Endothelial cell (in vitro differentiated cells): Measurements from ENCODE around the gene FGF14. TPM values are rescaled to one million over a fixed set of nuclear protein-coding genes. Genes with fewer than 3 reads are reported as not detected.

Source experiments
- DNase-seq: peaks from one replicate; pipeline ENCODE4 v3.0.0; 2021; ENCODE audit warnings: low spot score
- H3K27ac Mint-ChIP-seq: one replicate; pipeline ENCODE4 v1.8.0; 2021; ENCODE audit warnings: mixed read lengths, inconsistent platforms; ENCODE audit not compliant: unreplicated experiment
- H3K27me3 Mint-ChIP-seq: one replicate; pipeline ENCODE4 v1.8.0; 2021; ENCODE audit warnings: mild to moderate bottlenecking, moderate library complexity, mixed read lengths, inconsistent platforms; ENCODE audit not compliant: unreplicated experiment
- H3K36me3 Mint-ChIP-seq: one replicate; pipeline ENCODE4 v1.8.0; 2021; ENCODE audit warnings: mild to moderate bottlenecking, low read depth, mixed read lengths, inconsistent platforms; ENCODE audit not compliant: unreplicated experiment
- H3K4me1 Mint-ChIP-seq: one replicate; pipeline ENCODE4 v1.8.0; 2021; ENCODE audit warnings: mild to moderate bottlenecking, mixed read lengths, inconsistent platforms; ENCODE audit not compliant: unreplicated experiment
- H3K4me3 Mint-ChIP-seq: one replicate; pipeline ENCODE4 v1.8.0; 2021; ENCODE audit warnings: mild to moderate bottlenecking, mixed read lengths, inconsistent platforms; ENCODE audit not compliant: unreplicated experiment
- H3K9me3 Mint-ChIP-seq: one replicate; pipeline ENCODE4 v1.8.0; 2021; ENCODE audit warnings: mixed read lengths, inconsistent platforms; ENCODE audit not compliant: unreplicated experiment
- total RNA-seq: library from RNA; stranded (reverse); fragmentation: NEBNext Ultra II Directional; extraction: Animal tissue kit (Norgen Biotek cat#: 25700); gene quantifications from one replicate; pipeline ENCODE4 v1.2.1, GENCODE V29; 2021; ENCODE audit not compliant: unreplicated experiment
- TF ChIP-seq, protein P1 (sequence below): fragments of 200-600 bp; sonication (generic); IDR thresholded peaks from one replicate; pipeline ENCODE4 v1.5.0; 2021; ENCODE audit warnings: antibody characterized with exemption; ENCODE audit not compliant: unreplicated experiment

Gene FGF14
- total RNA-seq, 1 donor from 2014 or later = 0.13 TPM

DNA sequence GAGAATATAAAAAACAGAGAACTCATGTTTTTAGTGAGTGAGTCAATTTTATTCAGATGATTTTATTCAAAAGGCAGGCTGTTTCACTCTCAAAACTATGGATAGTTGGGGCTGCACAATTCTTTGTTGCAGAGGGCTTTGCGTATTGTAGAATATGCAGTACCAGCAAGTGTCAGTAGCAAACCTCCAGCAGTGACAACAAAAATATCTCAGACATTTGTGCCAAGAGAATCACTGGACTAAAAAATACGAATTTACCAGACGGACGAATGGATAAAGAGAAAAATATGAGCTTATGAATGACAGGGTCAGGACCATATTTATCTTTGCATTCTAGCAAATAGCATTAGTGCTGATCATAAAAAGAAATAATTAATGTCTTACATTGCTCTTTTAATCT, 359.1 kb downstream of the FGF14 start:
- no peak overlapping the region for H3K27ac Mint-ChIP-seq
- no peaks in the 10 kb centered on the region for H3K36me3 Mint-ChIP-seq
- no peak for DNase-seq
- peaks cover 3% of the 10 kb centered on the region for H3K4me1 Mint-ChIP-seq
- TF ChIP-seq, protein P1, sequence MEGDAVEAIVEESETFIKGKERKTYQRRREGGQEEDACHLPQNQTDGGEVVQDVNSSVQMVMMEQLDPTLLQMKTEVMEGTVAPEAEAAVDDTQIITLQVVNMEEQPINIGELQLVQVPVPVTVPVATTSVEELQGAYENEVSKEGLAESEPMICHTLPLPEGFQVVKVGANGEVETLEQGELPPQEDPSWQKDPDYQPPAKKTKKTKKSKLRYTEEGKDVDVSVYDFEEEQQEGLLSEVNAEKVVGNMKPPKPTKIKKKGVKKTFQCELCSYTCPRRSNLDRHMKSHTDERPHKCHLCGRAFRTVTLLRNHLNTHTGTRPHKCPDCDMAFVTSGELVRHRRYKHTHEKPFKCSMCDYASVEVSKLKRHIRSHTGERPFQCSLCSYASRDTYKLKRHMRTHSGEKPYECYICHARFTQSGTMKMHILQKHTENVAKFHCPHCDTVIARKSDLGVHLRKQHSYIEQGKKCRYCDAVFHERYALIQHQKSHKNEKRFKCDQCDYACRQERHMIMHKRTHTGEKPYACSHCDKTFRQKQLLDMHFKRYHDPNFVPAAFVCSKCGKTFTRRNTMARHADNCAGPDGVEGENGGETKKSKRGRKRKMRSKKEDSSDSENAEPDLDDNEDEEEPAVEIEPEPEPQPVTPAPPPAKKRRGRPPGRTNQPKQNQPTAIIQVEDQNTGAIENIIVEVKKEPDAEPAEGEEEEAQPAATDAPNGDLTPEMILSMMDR = no peak
- no peaks in the 10 kb centered on the region for H3K27me3 Mint-ChIP-seq
- no peak overlapping the region for H3K4me3 Mint-ChIP-seq
- no peaks in the 10 kb centered on the region for H3K9me3 Mint-ChIP-seq

DNA sequence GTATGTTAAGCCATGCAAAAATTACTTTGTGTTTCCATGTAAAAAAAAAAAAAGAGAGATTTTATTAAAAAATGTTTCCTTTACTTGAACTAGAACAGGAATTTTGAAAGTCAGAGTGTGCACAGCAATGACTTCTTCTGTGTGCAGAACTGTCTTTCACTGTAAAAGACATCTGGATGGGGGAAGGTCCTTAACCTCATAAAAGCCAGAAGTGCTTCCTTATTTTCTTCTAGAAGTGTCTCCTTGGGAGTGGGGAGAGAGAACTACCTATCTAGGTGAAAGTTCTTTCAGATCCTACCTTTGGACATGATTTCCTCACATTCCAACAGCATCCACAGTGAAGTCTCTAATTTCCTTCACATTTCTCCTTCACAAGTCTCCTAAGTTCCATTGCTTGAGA, 360.3 kb downstream of the FGF14 start:
- Mint-ChIP-seq H3K27ac (no peak overlapping the region), H3K36me3 (no peaks in the 10 kb centered on the region), H3K4me3 (no peak overlapping the region), H3K4me1 (peaks cover 3% of the 10 kb centered on the region), H3K27me3 (no peaks in the 10 kb centered on the region), H3K9me3 (no peaks in the 10 kb centered on the region)
- TF ChIP-seq, protein P1 = no peak
- DNase-seq = no peak

DNA sequence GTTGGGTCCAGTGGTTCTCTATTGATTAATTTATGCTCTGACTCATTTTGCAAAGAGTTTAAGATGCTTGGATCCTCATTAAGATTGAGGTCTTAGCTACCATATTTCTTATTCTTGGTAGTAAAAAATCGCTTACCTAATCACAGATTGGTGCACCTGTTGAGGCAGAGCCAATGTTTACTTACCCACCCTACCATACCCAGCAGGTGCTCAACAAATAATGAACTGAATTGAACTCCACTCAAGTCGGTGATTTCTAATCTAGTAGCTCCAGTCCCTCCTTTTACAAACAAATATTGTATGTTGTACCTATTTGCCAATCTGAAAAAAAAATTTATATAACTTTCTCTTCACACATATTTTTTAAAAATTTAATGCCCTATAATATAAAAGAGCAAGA, 361.0 kb downstream of the FGF14 start:
- TF ChIP-seq, protein P1 = no peak
- H3K4me1 Mint-ChIP-seq = peaks cover under 1% of the 10 kb centered on the region
- no peak overlapping the region for H3K4me3 Mint-ChIP-seq
- no peak for DNase-seq
- H3K27me3 Mint-ChIP-seq = no peaks in the 10 kb centered on the region
- no peaks in the 10 kb centered on the region for H3K9me3 Mint-ChIP-seq
- no peak overlapping the region for H3K27ac Mint-ChIP-seq
- H3K36me3 Mint-ChIP-seq = no peaks in the 10 kb centered on the region

DNA sequence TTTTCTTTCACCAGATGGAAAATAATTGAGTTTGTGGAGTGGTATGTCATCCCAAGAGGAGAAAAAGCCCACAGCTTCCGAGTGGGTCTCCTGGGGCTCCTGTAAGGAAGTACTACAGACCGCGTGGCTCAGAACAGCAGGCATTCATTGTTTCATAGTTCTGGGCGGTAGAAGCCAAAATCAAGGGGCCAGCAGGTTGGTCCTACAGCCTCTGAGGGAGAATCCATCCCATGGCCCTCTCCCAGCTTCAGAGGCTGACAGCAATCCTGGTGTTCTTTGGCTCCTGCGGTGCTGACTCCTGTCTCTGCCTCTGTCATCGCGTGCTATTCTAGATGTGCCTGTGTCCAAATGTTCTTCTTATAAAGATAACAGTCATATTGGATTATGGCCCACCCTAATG, 362.6 kb downstream of the FGF14 start:
- TF ChIP-seq, protein P1 = no peak
- DNase-seq = no peak
- H3K9me3 Mint-ChIP-seq = no peaks in the 10 kb centered on the region
- H3K4me3 Mint-ChIP-seq = no peak overlapping the region
- H3K4me1 Mint-ChIP-seq = no peaks in the 10 kb centered on the region
- H3K27ac Mint-ChIP-seq = no peak overlapping the region
- H3K27me3 Mint-ChIP-seq = peaks cover 1% of the 10 kb centered on the region
- no peaks in the 10 kb centered on the region for H3K36me3 Mint-ChIP-seq

DNA sequence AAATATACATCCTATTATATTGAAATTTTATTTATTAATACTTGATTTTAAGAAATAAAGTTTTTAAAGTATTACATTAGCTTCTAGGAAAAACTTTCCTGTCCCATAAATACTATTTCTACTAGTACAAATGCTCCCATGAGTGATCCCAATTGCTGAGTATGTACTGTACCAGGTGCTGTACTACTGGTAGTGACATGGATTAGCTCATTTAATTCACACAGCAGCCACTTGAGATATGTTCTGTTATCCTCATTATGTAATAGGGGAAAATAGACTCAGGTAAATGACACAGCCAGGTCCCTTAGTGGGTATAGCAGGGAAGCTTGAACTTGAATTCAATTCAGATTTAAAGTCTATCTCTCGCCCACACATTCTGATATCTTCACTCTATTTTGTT, 363.1 kb downstream of the FGF14 start:
- H3K27me3 Mint-ChIP-seq = peaks cover 1% of the 10 kb centered on the region
- H3K9me3 Mint-ChIP-seq = no peaks in the 10 kb centered on the region
- no peak for DNase-seq
- H3K27ac Mint-ChIP-seq = no peak overlapping the region
- H3K36me3 Mint-ChIP-seq = no peaks in the 10 kb centered on the region
- TF ChIP-seq, protein P1 = no peak
- no peaks in the 10 kb centered on the region for H3K4me1 Mint-ChIP-seq
- no peak overlapping the region for H3K4me3 Mint-ChIP-seq
